Measurements from ENCODE around the gene EMID1.

Gene EMID1

GRCh38 chr22:29206372-29207242 is 911 bp downstream of the EMID1 start:
- peak overlapping the region; percentile 43; the same call in 1 of the 2 replicates for H3K4me3 ChIP-seq (ENCODE audit: low read length)
- DNase-seq (ENCODE audit: low read depth), result no peak
- no peak for TF ChIP-seq CTCF (conservative IDR thresholded peaks at IDR 0.05; ENCODE audit: low read length)

- no peak for DNase-seq (ENCODE audit: low read depth)
- no peak for TF ChIP-seq CTCF (conservative IDR thresholded peaks at IDR 0.05; ENCODE audit: low read length)
- H3K4me3 ChIP-seq (ENCODE audit: low read length), result no peak overlapping the region
Measured at GRCh38 chr22:29207243-29207550, 1.5 kb downstream of the EMID1 start.

- H3K4me3 ChIP-seq (ENCODE audit: low read length), result no peak overlapping the region
- no peak for DNase-seq (ENCODE audit: low read depth)
- TF ChIP-seq CTCF (conservative IDR thresholded peaks at IDR 0.05; ENCODE audit: low read length), result no peak
Measured at GRCh38 chr22:29207562-29208501, 2.1 kb downstream of the EMID1 start.

GRCh38 chr22:29208502-29208862 is 2.8 kb downstream of the EMID1 start:
- TF ChIP-seq CTCF (conservative IDR thresholded peaks at IDR 0.05; ENCODE audit: low read length), result no peak
- DNase-seq (ENCODE audit: low read depth), result no peak
- H3K4me3 ChIP-seq (ENCODE audit: low read length), result no peak overlapping the region

GRCh38 chr22:29208879-29209623 is 3.4 kb downstream of the EMID1 start:
- DNase-seq (ENCODE audit: low read depth), result no peak
- H3K4me3 ChIP-seq (ENCODE audit: low read length), result no peak overlapping the region
- no peak for TF ChIP-seq CTCF (conservative IDR thresholded peaks at IDR 0.05; ENCODE audit: low read length)

- H3K4me3 ChIP-seq (ENCODE audit: low read length), result no peak overlapping the region
- TF ChIP-seq CTCF (conservative IDR thresholded peaks at IDR 0.05; ENCODE audit: low read length), result no peak
- no peak for DNase-seq (ENCODE audit: low read depth)
Measured at GRCh38 chr22:29209624-29209929, 3.9 kb downstream of the EMID1 start.

All from AG10803 (cell line).